Hematopoietic multipotent progenitor cell treated with erythropoietin and hydrocortisone succinate and interleukin-3 and kit ligand, for 6 days (in vitro differentiated cells): ENCODE results near the gene TUBB8B.
"Not testable (repeated sequence)": the region's sequence is repeated elsewhere in the genome, so short reads cannot be mapped to it uniquely, and the experiment has no call there.

ENCODE experiments used
- DNase-seq: peaks from one replicate; pipeline ENCODE4 v3.0.0-alpha.2; 2015

The TUBB8B gene

DNA sequence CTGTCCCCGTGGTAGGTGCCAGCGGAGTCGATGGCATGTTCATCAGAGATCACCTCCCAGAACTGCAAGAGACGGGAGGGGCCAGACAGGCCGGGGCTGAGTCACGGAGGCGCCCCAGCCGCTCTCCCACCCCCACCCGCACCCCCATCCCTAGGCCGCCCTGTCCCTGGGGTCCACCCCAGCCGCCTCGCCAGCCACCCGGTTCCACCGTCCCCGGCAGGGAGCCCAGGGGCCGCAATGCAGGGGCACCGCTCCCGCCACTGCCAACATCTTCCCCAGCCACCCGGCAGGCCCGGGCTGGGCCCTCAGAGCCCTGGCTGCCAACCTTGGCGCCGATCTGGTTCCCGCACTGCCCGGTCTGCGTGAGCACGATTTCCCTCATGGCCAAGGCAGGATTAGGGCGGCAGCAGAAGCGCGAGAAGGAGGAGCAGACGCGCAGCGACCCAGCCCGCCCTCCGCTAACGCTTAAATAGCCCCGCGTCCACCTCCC, at the start of gene TUBB8B:
TSS of gene TUBB8B (minus strand) at position 440 of the 490 bp plus-strand sequence. CDS start at position 382, 58 bp downstream.
- not testable (repeated sequence) for DNase-seq

DNA sequence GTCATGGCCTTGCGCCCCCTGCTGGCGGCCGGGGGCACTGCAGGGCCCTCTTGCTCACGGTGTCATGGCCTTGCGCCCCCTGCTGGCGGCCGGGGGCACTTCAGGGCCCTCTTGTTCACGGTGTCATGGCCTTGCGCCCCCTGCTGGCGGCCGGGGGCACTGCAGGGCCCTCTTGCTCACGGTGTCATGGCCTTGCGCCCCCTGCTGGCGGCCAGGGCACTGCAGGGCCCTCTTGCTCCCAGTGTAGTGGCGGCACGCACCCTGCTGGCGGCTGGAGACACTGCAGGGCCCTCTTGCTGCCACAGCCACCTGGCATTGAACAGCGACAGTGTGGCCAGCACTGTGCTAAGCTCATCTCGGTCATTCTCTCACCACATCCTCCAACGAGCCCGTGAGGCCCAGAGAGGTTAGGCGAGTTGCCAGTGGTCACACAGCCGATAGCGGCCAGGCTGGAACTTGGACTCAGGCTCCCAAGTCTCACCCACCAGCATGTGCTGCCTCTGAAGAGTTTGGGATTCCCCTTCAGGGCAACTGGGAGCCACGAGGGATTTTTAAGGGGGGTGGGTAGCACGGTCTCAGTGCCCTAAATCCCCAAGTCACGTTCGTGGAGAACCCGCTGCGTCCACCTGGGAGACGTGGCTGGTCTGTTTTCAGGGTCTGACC, 48.0 kb upstream of the TUBB8B start:
- not testable (repeated sequence) for DNase-seq

DNA sequence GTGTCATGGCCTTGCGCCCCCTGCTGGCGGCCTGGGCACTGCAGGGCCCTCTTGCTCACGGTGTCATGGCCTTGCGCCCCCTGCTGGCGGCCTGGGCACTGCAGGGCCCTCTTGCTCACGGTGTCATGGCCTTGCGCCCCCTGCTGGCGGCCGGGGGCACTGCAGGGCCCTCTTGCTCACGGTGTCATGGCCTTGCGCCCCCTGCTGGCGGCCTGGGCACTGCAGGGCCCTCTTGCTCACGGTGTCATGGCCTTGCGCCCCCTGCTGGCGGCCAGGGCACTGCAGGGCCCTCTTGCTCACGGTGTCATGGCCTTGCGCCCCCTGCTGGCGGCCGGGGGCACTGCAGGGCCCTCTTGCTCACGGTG, 47.3 kb upstream of the TUBB8B start:
- not testable (repeated sequence) for DNase-seq

DNA sequence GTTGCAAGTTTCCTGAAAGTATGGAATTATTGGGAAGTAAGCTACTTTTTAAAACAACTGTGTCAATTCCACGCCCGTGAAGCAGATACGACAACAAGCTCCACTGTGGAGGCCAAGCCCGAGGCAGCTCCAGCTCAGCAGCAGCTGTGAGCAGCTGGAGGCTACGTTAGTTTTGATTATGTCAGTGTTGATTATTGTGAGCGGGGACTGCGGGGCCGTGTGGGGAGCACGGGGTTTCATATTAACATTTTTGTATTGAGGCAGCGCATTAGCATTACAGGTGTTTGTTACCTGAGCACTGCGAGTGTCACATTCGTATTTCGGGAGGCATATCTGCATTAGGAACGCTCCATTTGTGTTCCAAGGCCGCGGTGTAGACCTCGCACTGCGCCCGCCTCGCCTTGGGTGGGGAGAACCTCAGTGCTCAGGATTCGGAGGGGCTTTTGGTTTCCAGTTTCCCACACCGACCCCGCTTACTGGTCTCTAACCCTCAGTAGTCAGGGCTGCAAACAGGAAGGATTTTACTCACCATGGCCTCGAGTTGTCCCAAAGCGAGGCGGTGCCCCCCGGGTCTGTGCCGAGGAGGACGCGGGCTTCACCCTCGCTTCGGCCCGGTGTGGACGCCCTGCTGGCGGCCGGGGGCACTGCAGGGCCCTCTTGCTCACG, 46.8 kb upstream of the TUBB8B start:
- not testable (repeated sequence) for DNase-seq

DNA sequence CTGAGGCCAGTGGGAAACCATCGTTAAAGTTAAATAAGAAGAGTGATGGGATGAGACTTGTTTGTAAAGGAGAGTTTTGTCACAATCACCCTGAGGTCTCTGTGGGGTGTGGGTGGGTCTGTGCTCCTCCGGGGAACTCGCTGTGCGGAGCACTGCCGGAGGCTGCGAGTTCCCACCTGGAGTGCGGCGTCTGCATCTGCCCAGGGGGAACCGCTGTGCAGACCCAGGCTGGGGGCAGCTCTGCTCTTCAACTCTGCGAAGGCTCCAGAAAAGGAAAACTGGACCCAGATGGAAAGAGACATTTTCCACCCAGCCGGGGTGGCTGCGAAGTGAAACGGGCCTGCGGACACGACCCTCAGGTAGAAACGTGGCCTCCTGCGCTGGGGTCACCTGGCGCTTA, 46.2 kb upstream of the TUBB8B start:
- not testable (repeated sequence) for DNase-seq

DNA sequence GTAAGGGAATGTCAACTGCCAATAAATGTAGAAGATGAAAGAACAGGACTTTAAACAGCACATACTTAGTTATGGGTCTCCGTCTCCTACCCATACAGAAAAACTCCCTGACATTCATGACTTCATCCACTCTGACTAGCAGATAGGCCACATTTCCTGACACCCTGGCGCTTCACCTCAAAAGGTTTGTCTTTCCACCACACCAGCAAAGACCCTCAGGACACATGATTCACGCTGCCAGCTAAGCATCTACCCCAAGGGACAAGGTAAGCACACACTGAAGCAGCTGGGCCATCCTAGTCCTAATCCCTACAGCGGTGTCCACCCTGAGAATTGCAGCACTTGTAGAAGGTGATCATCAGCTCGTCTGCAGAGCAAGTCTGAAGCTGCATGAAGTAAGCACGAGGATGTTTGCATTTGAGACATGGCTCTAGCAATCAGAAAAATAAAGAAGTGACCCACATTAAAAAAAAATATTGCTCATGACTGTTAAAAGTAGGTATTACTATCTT, 44.5 kb upstream of the TUBB8B start:
- DNase-seq, result not testable (repeated sequence)

DNA sequence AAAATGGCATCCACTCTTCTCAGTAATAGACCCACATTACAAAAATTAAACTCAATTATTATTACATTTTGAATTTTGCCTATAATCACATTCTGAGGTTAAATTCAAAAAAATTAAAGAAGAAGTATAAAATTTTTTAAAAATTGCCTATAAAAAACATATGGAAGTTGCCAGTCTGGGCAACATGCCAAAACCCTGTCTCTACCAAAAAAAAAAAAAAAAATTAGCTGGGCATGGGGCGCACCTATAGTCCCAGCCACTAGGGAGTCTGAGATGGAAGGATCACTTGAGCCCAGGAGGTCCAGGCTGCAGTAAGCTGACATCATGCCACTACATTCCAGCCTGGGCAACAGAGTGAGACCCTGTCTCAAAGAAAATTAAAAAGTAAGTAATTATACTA, 42.1 kb upstream of the TUBB8B start:
- peak; percentile 56 for DNase-seq

DNA sequence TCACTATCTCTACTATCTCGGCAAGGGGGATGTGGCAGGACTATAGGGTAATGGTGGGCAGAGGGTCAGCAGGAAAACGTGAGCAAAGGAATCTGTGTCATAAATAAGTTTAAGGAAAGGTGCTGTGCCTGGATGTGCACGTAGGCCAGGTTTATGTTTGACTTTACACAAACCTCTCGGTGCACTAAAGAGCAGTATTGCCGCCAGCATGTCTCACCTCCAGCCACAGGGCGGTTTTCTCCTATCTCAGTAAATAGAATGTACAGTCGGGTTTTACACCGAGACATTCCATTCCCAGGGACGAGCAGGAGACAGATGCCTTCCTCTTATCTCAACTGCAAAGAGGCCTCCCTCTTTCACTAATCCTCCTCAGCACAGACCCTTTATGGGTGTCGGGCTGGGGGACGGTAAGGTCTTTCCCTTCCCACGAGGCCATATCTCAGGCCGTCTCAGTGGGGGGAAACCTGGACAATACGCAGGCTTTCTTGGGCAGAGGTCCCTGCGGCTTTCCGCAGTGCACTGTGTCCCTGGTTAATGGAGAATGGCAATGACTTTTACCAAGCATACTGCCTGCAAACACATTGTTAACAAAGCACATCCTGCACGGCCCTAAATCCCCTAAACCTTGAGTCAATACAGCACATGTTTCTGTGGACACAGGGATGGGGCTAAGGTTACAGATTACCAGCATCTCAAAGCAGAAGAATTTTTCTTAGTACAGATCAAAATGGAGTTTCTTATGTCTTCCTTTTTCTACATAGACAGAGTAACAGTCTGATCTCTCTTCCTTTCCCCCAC, 41.2 kb upstream of the TUBB8B start:
- DNase-seq, result not testable (repeated sequence)

DNA sequence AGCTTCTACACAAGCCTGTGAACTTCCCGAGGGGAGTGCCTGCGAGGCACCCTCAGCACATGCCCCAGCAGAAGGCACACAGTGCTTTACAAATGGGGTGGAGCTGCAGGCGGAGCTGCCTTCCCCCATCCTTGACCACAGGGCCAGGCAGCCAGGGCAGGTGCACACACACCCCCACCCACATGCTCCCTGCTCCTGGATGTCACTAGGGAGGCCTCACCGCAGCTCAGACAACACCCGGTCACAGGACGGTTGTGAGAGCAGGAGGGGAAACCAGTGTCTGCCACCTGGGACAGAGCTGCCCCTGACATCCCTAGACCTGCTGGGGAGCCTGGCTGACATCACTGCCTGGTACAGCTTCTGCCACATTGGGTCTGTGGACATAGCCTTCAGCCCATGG, 39.7 kb upstream of the TUBB8B start:
- DNase-seq, result not testable (repeated sequence)

DNA sequence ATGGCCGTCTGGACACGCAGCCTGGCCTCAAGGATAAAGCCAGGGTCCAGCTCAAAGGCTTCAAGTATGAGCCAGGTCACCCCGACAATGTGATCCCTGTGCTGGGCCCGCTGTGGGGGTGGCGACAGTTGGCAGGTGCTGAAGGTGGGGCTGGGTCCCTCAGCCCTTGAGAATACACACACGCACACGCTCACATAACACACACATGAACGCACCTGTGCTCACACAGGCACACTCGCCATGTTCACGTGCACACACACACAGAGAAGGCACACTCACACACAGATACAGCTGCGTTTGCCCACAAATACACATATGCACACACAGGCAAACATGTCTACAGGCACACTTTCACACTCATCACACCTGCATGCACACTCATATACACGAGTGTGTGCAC, 35.4 kb upstream of the TUBB8B start:
- not testable (repeated sequence) for DNase-seq

DNA sequence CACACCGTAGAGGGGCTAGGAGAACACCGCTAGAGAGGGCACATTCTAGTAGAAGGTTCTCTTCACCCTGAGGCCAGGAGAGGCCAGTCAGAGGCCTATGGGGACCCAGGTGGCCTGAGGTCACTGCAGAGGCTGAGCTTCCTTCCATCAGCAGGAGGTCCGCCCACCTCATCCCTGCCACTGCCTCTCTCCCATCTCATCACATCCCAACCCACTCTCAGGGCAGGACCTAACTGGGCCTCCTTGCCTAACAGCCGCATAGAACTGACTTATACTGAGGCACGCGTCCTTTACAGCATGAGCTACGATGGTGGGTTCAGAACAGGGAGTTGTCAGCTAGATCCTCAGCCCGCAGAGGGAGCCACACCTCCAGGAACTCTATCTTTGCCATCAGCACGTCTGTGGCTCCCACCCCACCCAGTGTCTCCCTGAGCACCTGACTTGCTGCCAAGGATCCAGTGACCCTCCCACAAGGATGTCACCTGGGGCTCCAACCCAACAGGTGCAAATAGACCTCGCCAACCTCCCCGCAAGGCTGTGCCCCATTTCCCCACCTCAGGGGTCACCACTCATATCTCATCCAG, 33.3 kb upstream of the TUBB8B start:
- not testable (repeated sequence) for DNase-seq

DNA sequence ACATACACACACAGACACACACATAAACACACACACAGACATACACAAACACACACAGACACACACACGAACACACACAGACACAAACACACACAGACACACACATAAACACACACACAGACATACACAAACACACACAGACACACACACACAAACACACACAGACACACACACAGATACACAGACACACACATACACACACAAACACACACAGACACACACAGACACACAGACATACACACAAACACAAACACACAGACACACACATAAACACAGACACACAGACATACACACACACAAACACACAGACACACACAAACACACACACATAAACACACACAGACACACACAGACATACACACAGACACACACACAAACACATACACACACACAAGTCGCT, 31.5 kb upstream of the TUBB8B start:
- not testable (repeated sequence) for DNase-seq

DNA sequence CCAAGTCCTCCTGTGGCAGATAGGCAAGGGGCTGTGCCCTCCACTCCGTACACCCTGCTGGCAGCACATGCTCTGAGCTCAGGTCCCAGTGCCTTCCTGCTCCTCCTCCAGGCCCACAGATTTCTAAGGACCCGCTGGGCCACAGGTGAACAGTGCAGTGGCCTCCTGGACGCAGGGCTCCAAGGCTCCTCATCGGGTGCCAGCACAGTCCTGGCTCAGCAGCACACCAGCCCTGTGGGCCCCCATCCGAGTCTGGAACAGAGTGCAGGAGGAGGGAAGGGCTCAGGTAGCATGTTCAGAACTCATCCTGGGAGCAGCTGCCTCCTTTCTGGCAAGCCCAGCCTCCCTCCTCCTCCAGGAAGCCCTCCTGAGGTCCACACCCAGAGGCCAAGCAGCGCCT, 30.8 kb upstream of the TUBB8B start:
- not testable (repeated sequence) for DNase-seq

DNA sequence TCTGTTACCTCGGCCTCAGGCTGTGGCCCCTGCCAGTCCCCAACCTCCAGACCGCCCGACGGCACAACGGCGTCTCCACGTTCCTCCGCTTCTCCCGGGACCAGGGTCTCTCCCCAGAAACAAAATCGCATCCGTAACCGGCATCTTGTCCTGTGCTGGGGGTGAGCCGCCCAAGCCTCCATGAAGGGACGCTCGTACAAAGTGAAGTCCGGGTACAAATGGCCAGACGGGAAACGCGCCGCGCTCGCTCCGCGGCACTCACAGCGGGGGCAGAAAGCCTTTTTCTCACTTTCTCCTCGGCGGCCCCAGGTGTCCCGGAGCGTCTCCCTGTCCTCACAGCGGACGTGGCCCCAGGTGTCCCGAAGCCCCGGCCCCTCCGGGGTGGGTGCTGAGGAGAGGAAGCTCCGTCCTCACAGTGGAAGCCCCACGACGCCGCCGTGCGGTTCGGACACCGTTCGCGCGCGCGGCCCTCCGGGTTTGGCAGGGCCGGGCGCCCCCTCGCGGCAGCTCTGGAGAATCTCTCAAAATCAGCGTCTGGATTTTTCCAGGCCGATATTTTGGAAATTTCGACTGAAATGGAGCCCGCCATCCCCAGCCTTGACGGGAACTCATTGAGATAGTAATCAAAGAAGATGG, 26.2 kb upstream of the TUBB8B start:
- DNase-seq, result not testable (repeated sequence)

DNA sequence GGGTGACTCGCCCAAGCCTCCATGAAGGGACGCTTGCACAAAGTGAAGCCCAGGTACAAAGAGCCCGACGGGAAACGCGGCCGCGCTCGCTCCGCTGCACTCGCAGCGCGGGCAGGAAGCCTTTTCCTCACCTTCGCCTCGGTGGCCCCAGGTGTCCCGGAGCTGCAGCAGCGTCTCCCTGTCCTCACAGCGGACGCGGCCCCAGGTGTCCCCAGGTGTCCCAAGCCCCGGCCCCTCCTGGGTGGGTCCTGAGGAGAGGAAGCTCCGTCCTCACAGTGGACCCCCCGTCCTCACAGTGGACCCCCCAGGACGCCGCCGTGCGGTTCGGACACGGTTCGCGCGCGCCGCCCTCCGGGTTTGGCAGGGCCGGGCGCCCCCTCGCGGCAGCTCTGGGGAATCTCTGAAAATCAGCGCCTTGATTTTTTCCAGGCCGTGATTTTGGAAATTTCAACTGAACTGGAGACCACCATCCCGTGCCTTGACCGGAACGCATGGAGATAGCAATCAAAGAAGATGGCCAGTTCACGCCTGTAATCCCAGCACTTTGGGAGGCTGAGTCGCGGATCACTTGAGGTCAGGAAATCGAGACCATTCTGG, 23.9 kb upstream of the TUBB8B start:
- DNase-seq, result not testable (repeated sequence)

DNA sequence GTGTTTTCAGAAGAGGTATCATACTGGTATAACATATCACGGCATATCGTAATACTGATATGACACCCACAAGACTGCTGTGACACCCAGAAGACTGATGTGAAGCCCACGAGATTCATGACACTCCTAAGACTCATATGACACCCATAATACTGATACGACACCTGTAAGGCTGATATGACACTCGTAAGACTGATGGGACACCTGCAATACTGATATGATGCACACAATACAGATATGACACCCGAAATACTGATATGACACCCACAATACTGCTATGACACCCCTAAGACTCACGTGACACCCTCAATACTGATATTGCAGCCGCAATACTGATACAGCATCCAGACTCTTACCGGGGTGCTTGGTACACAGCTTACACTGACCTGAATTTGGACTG, 18.3 kb upstream of the TUBB8B start:
- not testable (repeated sequence) for DNase-seq

DNA sequence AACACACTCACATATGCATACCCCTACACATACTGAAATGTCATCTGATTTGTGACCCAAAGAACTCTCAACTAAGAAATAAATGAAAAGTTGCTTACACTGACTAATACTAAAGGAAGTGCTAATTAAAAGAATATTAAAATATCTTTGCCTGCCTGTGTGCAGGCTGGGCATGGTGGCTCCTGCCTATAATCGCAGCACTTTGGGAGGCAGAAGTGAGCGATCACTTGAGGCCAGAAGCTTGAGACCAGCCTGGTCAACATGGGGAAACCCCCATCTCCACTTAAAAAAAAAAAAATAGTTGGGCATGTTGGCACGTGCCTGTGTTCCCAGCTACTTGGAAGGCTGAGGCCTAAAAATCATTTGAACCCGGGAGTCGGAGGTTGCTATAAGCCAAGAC, 14.9 kb upstream of the TUBB8B start:
- DNase-seq, result not testable (repeated sequence)

DNA sequence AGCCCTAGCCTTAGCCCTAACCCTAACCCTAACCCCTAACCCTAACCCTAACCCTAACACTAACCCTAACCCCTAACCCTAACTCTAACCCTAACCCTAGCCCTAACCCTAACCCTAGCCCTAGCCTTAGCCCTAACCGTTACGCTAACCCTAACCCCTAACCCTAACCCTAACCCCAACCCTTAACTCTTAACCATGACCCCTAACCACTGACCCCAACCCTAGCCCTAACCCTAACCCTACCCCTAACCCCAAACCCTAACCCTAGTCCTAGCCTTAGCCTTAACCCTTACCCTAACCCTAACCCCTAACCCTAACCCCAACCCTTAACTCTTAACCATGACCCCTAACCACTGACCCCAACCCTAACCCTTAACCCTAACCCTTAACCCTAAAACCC, 14.2 kb upstream of the TUBB8B start:
- peak; percentile 18 for DNase-seq

DNA sequence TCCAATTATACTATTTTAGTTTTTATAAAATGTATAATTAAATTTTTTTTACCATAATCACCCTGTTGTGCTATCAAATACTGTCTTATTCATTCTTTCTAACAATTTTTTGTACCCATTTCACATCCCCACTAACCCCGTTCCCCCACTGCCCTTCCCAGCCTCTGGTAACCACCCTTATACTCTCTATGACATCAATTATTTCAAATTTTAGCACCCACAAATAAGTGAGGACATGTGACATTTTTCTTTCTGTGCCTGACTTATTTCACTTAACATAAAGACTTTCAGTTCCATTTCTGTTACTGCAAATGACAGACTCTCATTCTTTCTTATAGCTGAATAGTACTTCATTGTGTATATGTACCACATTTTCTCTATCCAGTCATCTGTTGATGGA, 5.0 kb upstream of the TUBB8B start:
- DNase-seq, result not testable (repeated sequence)

DNA sequence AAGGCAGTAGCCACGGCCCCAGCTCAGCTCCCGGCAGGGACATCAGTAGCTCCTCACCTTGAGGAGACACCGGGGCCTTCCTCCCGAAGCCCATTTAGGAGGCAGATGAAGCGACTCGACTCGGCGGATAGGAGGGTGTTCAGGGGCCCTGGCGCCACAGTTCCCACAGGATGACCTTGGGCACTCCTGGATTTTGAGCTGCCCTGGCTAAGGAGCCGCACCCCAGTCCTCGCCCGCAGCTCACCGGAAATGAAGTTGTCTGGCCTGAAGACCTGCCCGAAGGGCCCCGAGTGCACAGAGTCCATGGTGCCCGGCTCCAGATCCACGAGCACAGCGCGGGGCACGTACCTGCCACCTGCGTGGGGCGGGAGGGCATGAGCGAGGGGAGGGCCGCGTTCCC, 719 bp downstream of the TUBB8B start:
- DNase-seq, result not testable (repeated sequence)

DNA sequence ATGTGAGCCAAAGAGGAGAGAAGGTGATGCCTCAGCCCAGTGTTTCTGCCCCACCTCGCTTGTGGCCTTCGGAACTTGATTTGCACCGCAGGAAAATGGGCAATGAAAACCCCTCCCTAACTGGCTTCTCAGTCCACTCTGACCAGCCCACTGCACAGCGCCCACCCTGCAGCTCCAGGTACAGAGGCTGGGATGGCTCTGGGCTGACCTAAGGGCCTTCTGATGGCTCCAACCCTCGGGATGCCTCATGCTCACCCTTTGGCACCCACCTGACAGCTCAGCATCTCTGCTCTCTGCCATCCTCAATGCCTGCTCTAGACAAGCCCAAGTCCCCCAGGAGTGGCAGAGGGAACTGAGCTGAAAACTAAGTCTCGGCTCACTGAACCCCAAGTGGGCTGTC, 36.2 kb downstream of the TUBB8B start:
- not testable (repeated sequence) for DNase-seq

DNA sequence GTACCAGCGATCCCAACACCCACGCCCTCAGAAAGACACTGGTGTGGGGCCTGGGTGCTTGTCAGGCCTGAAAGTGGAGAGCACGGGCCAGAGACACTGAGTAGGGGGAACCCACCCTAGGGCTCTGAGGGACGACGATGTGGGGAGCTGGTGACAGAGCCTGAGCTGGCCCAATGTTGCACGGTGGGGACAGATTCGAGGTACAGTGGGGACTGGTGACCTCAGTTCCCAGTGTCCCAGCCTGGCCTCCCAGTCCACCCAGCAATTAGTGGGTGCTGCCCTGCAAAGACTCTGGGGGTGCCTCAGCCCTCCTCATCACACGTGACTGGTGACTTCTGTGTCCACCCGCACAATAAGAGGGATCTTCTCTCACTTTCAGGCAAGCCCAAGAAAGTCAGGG, 36.6 kb downstream of the TUBB8B start:
- DNase-seq, result not testable (repeated sequence)
